Aorta (tissue), 5 donors: ENCODE measurements around the gene IL21R. TPM values are rescaled to one million over a fixed set of nuclear protein-coding genes. Genes with fewer than 3 reads are reported as not detected.

ENCODE experiments used
- ATAC-seq: fragments of 200-7000 bp; cut with Tn5 transposase; one replicate; pipeline ENCODE4 v1.9.1; 2022; ENCODE audit warnings: moderate library complexity; ENCODE audit not compliant: low FRiP score
- DNase-seq, 2 donors: peaks; one replicate each; pipeline ENCODE4 v3.0.0-alpha.2; 2020
- H3K27ac ChIP-seq, 2 donors: one replicate each; pipeline ENCODE4 v1.5.1; 2013; ENCODE audit warnings: low read length in 2 of 2, mild to moderate bottlenecking in 2 of 2, moderate library complexity in 2 of 2, control low read depth in 1 of 2, inconsistent platforms in 1 of 2, low read depth in 1 of 2
- H3K27me3 ChIP-seq, 2 donors: one replicate each; pipeline ENCODE4 v1.6.1; 2013; ENCODE audit warnings: control low read depth in 1 of 2, low read length in 1 of 2, mild to moderate bottlenecking in 1 of 2, moderate library complexity in 1 of 2; ENCODE audit not compliant: insufficient read depth in 2 of 2, control insufficient read depth in 1 of 2
- H3K36me3 ChIP-seq, 2 donors: one replicate each; pipeline ENCODE4 v1.6.1; 2013; ENCODE audit warnings: control low read depth in 1 of 2, low read length in 1 of 2, mild to moderate bottlenecking in 1 of 2; ENCODE audit not compliant: insufficient read depth in 2 of 2, control insufficient read depth in 1 of 2
- H3K4me1 ChIP-seq, 2 donors: one replicate each; pipeline ENCODE4 v1.6.1; 2013; ENCODE audit warnings: low read length in 2 of 2, control low read depth in 1 of 2, mild to moderate bottlenecking in 1 of 2, moderate library complexity in 1 of 2; ENCODE audit not compliant: insufficient read depth in 2 of 2, control insufficient read depth in 1 of 2
- H3K4me3 ChIP-seq, 2 donors: one replicate each; pipeline ENCODE4 v1.5.1; 2013; ENCODE audit warnings: low read length in 2 of 2, control low read depth in 1 of 2, mild to moderate bottlenecking in 1 of 2
- H3K9me3 ChIP-seq: one replicate; pipeline ENCODE4 v1.6.1; 2013; ENCODE audit warnings: mild to moderate bottlenecking, low read length; ENCODE audit not compliant: control insufficient read depth
- WGBS, 2 donors: extraction: QIAGEN DNeasy Blood & Tissue Kit; methylation state at CpG; one replicate each; pipeline ENCODE4 v1.1.7; 2013; 5-methylcytosine and 5-hydroxymethylcytosine counted together
- intact Hi-C, 2 donors: fragments of 100-400 bp; cut with DNase I; formaldehyde crosslinking; loops; one replicate each; pipeline versions ENCODE4 v1.14.2 to v1.15.0; 2022
- polyA plus RNA-seq, 2 donors: library from polyadenylated mRNA; stranded (reverse); fragments of 200-250 nt; gene quantifications; one replicate each; pipeline ENCODE4 v1.2.3, GENCODE V29; 2013
- total RNA-seq, 2 donors: library from RNA; stranded (reverse); fragmentation: NEBNext Ultra II Directional; extraction: Animal tissue kit (Norgen Biotek cat#: 25700); gene quantifications; one replicate each; pipeline ENCODE4 v1.2.1, GENCODE V29; 2021
- donor health status: healthy with polysubstance abuse.
- donor health status: Bipolar disorder and iron deficiency.
- donor health status: DM: no; HTN: no; CAD: no.
- donor health status: DM: no; HTN: no; CAD: no.
- donor health status: DM: yes; HTN: yes; CAD: no.

IL21R gene
- total and polyA plus RNA-seq, 4 donors: 0.08 to 3.8 (median 0.65) TPM; not detected in 1

GRCh38 chr16:27402964-27403600 lies 1.1 kb downstream of the IL21R start:
- Histone ChIP-seq H3K27me3 (no peaks in the 10 kb centered on the region), H3K27ac (no peak overlapping the region), H3K9me3 (no peaks in the 10 kb centered on the region), H3K4me3 (no peak overlapping the region), H3K36me3 (no peaks in the 10 kb centered on the region), H3K4me1 (no peaks in the 10 kb centered on the region)
- WGBS, 2 donors: 88 to 89% methylated on average over 20 of the region's 20 CpGs
- intact Hi-C loops: no loop called here
- no peak for DNase-seq
- ATAC-seq: no peak

GRCh38 chr16:27403601-27403992 lies 1.6 kb downstream of the IL21R start:
- H3K4me3 ChIP-seq: no peak overlapping the region
- H3K36me3 ChIP-seq: no peaks in the 10 kb centered on the region
- intact Hi-C loops: no loop called here
- H3K9me3 ChIP-seq: no peaks in the 10 kb centered on the region
- no peak overlapping the region for H3K27ac ChIP-seq
- no peaks in the 10 kb centered on the region for H3K4me1 ChIP-seq
- ATAC-seq (no peak), DNase-seq (no peak)
- 86 to 88% methylated on average over 6 of the region's 6 CpGs for WGBS, 2 donors
- no peaks in the 10 kb centered on the region for H3K27me3 ChIP-seq

DNA sequence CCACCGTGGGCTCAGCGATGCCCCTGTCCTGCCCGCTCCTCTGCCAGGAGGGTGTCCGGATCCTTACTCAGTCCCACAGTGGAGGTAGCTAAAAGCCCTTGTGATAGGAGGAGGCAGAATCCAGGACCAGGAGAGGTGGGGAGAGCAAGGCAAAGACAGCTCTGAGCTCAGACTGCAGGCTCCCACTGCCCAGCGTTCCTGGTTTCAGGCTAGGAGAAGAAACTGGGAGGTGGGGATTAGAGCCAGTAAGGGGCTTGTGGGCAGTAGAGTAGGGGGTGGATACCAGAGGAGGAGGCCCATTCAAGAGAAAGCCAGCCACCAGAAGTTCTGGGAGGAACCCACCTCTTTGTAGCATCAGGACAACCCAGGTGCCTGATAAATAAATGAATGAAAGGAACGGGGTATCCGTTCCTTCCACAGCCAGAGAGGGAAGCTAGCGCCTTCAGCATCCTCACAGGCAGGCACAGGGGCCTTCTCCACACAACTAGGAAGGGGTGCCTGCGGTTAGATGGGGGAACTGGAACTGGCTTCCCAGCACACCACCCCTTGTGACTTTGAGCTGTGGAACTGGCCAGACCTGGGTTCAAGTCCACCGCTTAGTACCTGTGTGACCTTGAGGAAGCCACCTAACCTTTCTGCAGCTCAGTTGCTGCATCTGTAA lies 2.3 kb downstream of the IL21R start:
- H3K4me3 ChIP-seq: no peak overlapping the region
- DNase-seq (no peak), ATAC-seq (no peak)
- H3K27me3 ChIP-seq: no peaks in the 10 kb centered on the region
- no peaks in the 10 kb centered on the region for H3K4me1 ChIP-seq
- intact Hi-C loops: no loop called here
- WGBS, 2 donors: 89 to 91% methylated on average over 10 of the region's 10 CpGs
- no peak overlapping the region for H3K27ac ChIP-seq
- no peaks in the 10 kb centered on the region for H3K9me3 ChIP-seq
- H3K36me3 ChIP-seq: no peaks in the 10 kb centered on the region

DNA sequence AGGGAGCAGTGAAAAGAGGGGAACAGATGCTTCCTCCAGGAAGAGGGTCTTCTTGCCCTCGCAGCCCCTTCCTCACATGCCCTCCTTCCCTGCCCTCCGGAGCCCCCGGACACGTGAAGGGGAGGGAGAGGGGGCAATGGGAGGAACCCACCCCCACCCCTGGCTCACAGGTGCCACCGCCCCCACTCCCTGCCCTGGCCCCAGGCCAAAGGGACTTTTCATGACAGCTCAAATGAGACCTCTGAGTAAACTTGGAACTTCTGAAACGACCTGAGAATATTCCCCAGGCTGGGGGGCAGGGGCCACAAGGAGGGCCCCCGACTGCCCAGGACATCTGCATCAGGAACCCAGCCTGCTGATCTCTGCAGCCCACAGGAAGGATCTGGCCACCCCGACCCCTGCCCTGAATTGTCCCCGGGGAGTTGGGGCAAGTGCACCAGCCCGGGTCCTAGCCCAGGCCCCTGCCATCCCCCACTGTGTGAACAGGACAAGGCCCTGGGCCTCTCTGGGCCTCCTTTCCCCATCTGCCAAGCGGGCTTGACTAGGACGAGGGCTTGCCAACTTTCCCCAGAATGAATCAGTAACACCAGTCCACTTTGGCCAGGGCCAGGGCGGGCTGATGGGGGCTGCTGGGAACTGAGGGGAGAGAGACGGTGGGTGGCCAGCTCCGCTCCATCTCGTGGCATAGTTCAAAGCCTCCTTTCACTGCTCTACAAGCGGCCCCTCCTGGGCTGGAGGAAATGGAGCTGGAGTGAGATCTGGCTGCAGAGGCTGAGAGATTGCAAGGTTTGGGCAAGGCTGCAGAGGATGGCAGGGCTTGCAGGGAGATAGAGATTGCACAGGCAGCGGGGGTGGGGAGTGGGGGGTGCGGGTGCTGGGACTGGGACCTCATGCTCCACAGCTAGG lies 3.8 kb downstream of the IL21R start:
- Histone ChIP-seq H3K9me3 (no peaks in the 10 kb centered on the region), H3K27me3 (no peaks in the 10 kb centered on the region), H3K4me3 (no peak overlapping the region), H3K27ac (no peak overlapping the region), H3K4me1 (no peaks in the 10 kb centered on the region), H3K36me3 (no peaks in the 10 kb centered on the region)
- peak; percentile 20 for ATAC-seq
- DNase-seq: peak in 1 of 2 donors; percentile 74
- 50 to 53% methylated on average over 19 of the region's 19 CpGs for WGBS, 2 donors
- intact Hi-C loops: no loop called here

GRCh38 chr16:27406511-27407128 lies 4.6 kb downstream of the IL21R start:
- H3K36me3 ChIP-seq: no peaks in the 10 kb centered on the region
- no peaks in the 10 kb centered on the region for H3K9me3 ChIP-seq
- DNase-seq (no peak), ATAC-seq (no peak)
- WGBS, 2 donors: 72 to 76% methylated on average over 6 of the region's 6 CpGs
- H3K4me1 ChIP-seq: no peaks in the 10 kb centered on the region
- no peak overlapping the region for H3K4me3 ChIP-seq
- no peak overlapping the region for H3K27ac ChIP-seq
- intact Hi-C loops: no loop called here
- H3K27me3 ChIP-seq: no peaks in the 10 kb centered on the region

DNA sequence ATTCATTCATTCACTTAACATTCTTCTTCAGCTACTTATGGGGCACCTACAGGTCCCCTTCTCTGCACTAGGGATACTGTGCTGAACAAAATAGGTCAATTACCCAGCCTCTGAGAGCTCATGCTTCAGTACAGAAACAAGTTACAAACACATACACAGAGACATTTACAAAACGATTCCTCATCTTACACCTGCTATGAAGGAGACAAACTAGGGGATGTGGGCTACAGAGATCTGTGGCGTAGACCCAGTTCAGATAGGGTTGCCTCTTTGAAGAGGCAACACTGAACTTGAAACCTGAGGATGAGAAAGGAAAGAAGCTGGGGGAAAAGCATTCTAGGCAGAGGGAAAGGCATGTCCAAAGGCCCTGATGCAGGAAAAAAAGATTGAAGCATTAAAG lies 5.2 kb downstream of the IL21R start:
- ATAC-seq (no peak), DNase-seq (no peak)
- WGBS, 2 donors: 86 to 96% methylated on average over 2 of the region's 2 CpGs
- intact Hi-C loops: no loop called here
- Histone ChIP-seq H3K36me3 (no peaks in the 10 kb centered on the region), H3K9me3 (no peaks in the 10 kb centered on the region), H3K4me3 (no peak overlapping the region), H3K27ac (no peak overlapping the region), H3K4me1 (no peaks in the 10 kb centered on the region), H3K27me3 (no peaks in the 10 kb centered on the region)

DNA sequence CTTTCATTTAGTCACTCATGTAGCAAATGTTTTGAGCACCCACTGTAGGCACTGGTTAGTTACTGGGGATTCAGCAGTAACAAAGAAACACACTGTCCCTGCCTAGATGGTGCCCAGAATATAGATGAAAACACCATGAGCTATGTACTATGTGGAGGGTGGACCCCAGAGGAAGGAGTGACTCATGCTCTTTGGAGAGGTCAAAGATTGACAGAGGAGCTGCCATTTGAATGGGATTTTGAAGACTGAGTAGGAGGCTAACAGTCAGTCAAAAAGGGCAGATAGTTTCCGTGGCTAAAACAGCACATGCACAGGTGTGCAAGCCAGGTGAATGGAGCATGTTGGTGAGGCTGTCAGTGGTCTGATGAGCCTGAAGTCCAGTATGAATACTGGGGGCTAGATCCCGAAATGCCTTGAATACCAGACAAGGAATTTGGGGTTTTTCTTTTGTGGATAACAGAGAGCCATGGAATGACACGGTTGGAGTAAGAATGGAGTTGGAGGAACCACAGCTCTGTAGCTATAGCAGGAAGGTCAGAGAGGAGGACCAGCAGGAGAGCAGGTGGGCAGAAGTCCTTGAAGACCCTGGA lies 6.1 kb downstream of the IL21R start:
- intact Hi-C loops: no loop called here
- no peaks in the 10 kb centered on the region for H3K36me3 ChIP-seq
- DNase-seq (no peak), ATAC-seq (no peak)
- H3K27ac ChIP-seq: no peak overlapping the region
- no peak overlapping the region for H3K4me3 ChIP-seq
- no peaks in the 10 kb centered on the region for H3K4me1 ChIP-seq
- WGBS, 2 donors: 74 to 81% methylated on average over 3 of the region's 3 CpGs
- H3K27me3 ChIP-seq: no peaks in the 10 kb centered on the region
- no peaks in the 10 kb centered on the region for H3K9me3 ChIP-seq

- no peak for DNase-seq
- H3K27ac ChIP-seq: no peak overlapping the region
- no peaks in the 10 kb centered on the region for H3K27me3 ChIP-seq
- H3K36me3 ChIP-seq: no peaks in the 10 kb centered on the region
- intact Hi-C loops: no loop called here
- no peaks in the 10 kb centered on the region for H3K4me1 ChIP-seq
- no peak for ATAC-seq
- no peak overlapping the region for H3K4me3 ChIP-seq
- H3K9me3 ChIP-seq: no peaks in the 10 kb centered on the region
- 82 to 86% methylated on average over 6 of the region's 6 CpGs for WGBS, 2 donors
Measured at GRCh38 chr16:27408602-27409031, 6.6 kb downstream of the IL21R start.
